Large intestine (tissue), 3 donors: Measurements from ENCODE around the gene SURF4. TPM values are rescaled to one million over a fixed set of nuclear protein-coding genes. Genes with fewer than 3 reads are reported as not detected.
"Not testable (repeated sequence)": the region's sequence is repeated elsewhere in the genome, so short reads cannot be mapped to it uniquely, and the experiment has no call there.

ENCODE experiments used
- DNase-seq, 2 donors: peaks; one replicate each; pipeline versions ENCODE4 v3.0.0 to v3.0.0-alpha.2; 2013
- H3K27ac ChIP-seq: one replicate; pipeline ENCODE4 v1.5.1; 2013; ENCODE audit warnings: low read length
- H3K27me3 ChIP-seq: 2 replicates; pipeline ENCODE4 v1.6.1; 2013; ENCODE audit warnings: low read length; ENCODE audit not compliant: control insufficient read depth, insufficient read depth
- H3K36me3 ChIP-seq: 2 replicates; pipeline ENCODE4 v1.6.1; 2013; ENCODE audit warnings: low read length; ENCODE audit not compliant: control insufficient read depth, insufficient read depth
- H3K4me1 ChIP-seq: one replicate; pipeline ENCODE4 v1.6.1; 2013; ENCODE audit warnings: low read length; ENCODE audit not compliant: control insufficient read depth, insufficient read depth
- H3K4me3 ChIP-seq: one replicate; pipeline ENCODE4 v1.5.1; 2013; ENCODE audit warnings: low read length
- H3K9me3 ChIP-seq: one replicate; pipeline ENCODE4 v1.6.1; 2013; ENCODE audit warnings: mild to moderate bottlenecking, low read depth, low read length, moderate library complexity; ENCODE audit not compliant: control insufficient read depth
- WGBS: methylation state at CpG from one replicate; pipeline ENCODE4 v1.1.5; 2013; ENCODE audit warnings: low lambda C conversion rate; ENCODE audit not compliant: insufficient coverage; 5-methylcytosine and 5-hydroxymethylcytosine counted together
- polyA plus RNA-seq: library from polyadenylated mRNA; unstranded; fragments of 120-200 nt; gene quantifications from one replicate; pipeline ENCODE4 v1.2.1, GENCODE V29; 2013

SURF4 gene
- polyA plus RNA-seq, 1 donor = 232 TPM

DNA sequence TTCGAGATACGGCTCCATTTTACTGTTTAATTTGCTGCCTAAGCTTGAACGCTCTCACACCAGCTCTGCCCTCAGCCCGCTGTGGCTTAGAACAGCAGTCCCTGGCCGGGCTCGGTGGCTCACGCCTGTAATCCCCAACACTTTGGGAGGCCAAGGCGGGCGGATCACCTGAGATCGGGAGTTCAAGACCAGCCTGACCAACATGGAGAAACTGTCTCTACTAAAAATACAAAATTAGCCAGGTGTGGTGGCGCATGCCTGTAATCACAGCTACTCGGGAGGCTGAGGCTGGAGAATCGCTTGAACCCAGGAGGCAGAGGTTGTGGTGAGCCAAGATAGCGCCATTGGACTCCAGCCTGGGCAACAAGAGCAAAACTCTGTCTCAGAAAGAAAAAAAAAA lies 1.4 kb upstream of the SURF4 start:
- peaks cover 17% of the 10 kb centered on the region for H3K36me3 ChIP-seq
- H3K27ac ChIP-seq, H3K9me3 ChIP-seq, H3K27me3 ChIP-seq, DNase-seq, H3K4me3 ChIP-seq: not testable (repeated sequence)
- WGBS = 100% methylated on average over 1 of the region's 14 CpGs
- peaks cover 18% of the 10 kb centered on the region for H3K4me1 ChIP-seq

GRCh38 chr9:133375116-133375723 lies 640 bp downstream of the SURF4 start:
- no peaks in the 10 kb centered on the region for H3K27me3 ChIP-seq
- H3K4me3 ChIP-seq = peak overlapping the region; percentile 75
- WGBS = no CpG with 5 or more reads among the region's 39 CpGs
- peaks cover 38% of the 10 kb centered on the region for H3K4me1 ChIP-seq
- H3K36me3 ChIP-seq = peaks cover 34% of the 10 kb centered on the region
- H3K9me3 ChIP-seq = peaks cover 3% of the 10 kb centered on the region
- peak; percentile 88 to 94 for DNase-seq
- H3K27ac ChIP-seq = peak overlapping the region; percentile 98

DNA sequence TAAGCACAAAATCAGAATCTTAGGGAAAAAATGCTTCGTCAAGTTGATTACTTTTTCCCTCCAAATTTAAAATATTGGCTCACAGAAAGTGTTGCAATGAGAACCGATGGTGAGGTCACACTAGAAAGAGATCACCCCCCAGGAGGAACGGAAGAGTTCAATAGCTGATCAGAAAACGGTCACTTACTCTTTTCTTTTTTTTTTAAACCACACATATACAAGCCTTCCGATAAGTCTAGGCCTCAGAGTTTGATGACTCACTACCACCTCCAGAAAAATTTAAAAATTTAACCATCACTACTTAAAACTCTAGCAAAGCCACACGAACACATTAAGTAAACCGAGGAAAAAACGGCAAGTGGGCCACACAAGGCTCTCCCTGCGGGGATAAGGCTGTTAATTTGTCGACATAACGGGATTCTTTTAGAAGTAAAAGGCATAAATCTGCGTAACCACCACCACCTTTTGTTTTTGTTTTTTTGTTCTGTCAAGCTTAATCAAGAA lies 1.2 kb downstream of the SURF4 start:
- H3K27ac ChIP-seq = peak overlapping the region; percentile 98
- peaks cover 3% of the 10 kb centered on the region for H3K9me3 ChIP-seq
- WGBS = 67% methylated on average over 1 of the region's 12 CpGs
- no peaks in the 10 kb centered on the region for H3K27me3 ChIP-seq
- peaks cover 39% of the 10 kb centered on the region for H3K36me3 ChIP-seq
- peak overlapping the region; percentile 75 for H3K4me3 ChIP-seq
- no peak for DNase-seq
- H3K4me1 ChIP-seq = peaks cover 44% of the 10 kb centered on the region

GRCh38 chr9:133372144-133372543 lies 3.7 kb downstream of the SURF4 start:
- H3K4me1 ChIP-seq = peaks cover 67% of the 10 kb centered on the region
- no peak for DNase-seq
- H3K27ac ChIP-seq = peak overlapping the region; percentile 8
- no peak overlapping the region for H3K4me3 ChIP-seq
- no peaks in the 10 kb centered on the region for H3K9me3 ChIP-seq
- no peaks in the 10 kb centered on the region for H3K27me3 ChIP-seq
- H3K36me3 ChIP-seq = peaks cover 53% of the 10 kb centered on the region
- WGBS = no CpG with 5 or more reads among the region's 7 CpGs

DNA sequence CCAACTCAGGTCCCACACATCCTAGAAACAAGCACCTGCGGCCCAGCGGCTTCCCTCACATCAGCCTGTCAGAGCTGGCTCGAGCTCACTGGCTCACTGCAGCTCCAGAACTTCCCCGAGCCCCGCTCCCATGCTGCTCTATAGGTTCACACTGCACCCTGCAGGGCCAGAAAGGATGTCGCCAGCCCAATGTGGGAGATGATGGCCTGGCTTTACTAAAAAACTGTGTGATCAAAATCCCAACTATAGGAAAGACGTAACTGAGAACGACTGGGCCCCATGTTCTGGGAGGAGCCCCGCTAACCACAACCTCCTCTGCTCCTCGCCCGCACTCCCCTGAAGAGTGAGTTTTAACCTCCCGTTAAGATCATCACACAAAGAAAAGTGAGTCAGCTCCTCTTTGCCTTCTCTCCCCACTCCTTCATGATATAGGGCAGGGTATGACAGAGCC lies 4.6 kb downstream of the SURF4 start:
- no peak overlapping the region for H3K4me3 ChIP-seq
- peaks cover 70% of the 10 kb centered on the region for H3K4me1 ChIP-seq
- DNase-seq = no peak
- no CpG with 5 or more reads among the region's 12 CpGs for WGBS
- no peaks in the 10 kb centered on the region for H3K27me3 ChIP-seq
- peak overlapping the region; percentile 73 for H3K27ac ChIP-seq
- no peaks in the 10 kb centered on the region for H3K9me3 ChIP-seq
- H3K36me3 ChIP-seq = peaks cover 61% of the 10 kb centered on the region

DNA sequence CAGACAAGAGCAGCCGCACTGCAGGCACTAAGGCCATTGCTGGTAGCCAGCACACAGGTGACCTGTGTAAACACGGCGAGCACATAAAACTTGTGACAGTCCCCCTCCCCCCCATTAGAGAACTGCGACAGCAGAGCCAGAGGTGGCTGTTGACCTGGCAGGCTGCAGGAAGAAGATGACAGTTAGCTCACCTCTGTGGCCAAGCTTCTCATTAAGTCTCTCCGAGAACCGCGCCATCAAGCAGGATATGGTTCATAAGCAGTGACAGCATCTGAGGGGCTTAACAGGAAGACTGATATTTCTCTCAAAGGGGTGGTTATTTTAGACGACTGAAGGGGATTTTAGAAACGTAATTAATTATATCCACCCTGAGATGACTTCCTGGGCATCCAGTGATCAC lies 5.2 kb downstream of the SURF4 start:
- H3K4me3 ChIP-seq = no peak overlapping the region
- H3K27ac ChIP-seq = peak overlapping the region; percentile 73
- no peak for DNase-seq
- H3K4me1 ChIP-seq = peaks cover 74% of the 10 kb centered on the region
- no peaks in the 10 kb centered on the region for H3K27me3 ChIP-seq
- no peaks in the 10 kb centered on the region for H3K9me3 ChIP-seq
- H3K36me3 ChIP-seq = peaks cover 67% of the 10 kb centered on the region
- 62% methylated on average over 3 of the region's 9 CpGs for WGBS

DNA sequence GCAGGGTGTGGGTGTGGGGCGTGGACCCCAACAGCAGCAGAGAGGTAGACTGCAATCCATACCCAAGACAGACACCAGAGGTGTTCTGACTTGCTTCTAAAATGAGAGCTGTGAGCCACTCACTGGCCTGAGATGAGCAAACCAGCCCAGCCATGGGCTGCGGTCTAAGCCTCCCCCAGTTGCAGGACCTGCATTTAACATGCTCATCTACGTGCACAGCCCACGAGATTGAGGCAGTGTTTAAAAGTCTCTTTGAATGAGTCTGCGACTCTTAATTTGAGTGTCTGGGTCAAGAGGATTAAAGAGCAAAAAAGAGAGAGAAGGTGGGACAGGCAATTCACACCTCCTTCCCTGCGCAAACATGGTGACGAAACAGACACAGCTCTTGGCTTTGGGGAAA lies 5.9 kb downstream of the SURF4 start:
- 88% methylated on average over 1 of the region's 7 CpGs for WGBS
- no peak overlapping the region for H3K4me3 ChIP-seq
- no peak for DNase-seq
- H3K27ac ChIP-seq = peak overlapping the region; percentile 73
- peaks cover 77% of the 10 kb centered on the region for H3K4me1 ChIP-seq
- peaks cover 75% of the 10 kb centered on the region for H3K36me3 ChIP-seq
- H3K27me3 ChIP-seq = no peaks in the 10 kb centered on the region
- H3K9me3 ChIP-seq = no peaks in the 10 kb centered on the region

DNA sequence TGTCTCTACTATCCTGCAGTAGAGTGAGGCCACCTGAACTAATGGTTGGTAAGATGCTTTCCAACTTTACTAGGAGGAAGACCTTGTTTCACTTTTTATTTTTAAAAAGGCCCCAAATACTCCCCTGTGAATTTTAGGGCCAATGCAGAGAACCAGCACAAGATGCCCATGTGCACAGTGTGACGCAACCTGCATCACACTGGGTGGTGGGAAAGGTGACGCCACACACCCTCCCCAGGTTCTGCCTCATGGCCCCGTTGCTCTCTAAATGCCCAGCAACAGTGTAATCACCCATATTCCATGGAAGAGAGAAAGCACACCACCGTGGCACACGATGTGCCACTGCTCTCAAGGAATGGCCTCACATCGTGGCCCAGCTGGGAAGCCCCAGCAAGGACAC lies 6.4 kb downstream of the SURF4 start:
- Histone ChIP-seq H3K9me3 (no peaks in the 10 kb centered on the region), H3K4me3 (no peak overlapping the region), H3K27ac (peak overlapping the region; percentile 73), H3K36me3 (peaks cover 78% of the 10 kb centered on the region), H3K27me3 (no peaks in the 10 kb centered on the region), H3K4me1 (peaks cover 79% of the 10 kb centered on the region)
- DNase-seq = no peak
- WGBS = no CpG with 5 or more reads among the region's 6 CpGs

- H3K9me3 ChIP-seq = no peaks in the 10 kb centered on the region
- WGBS = 20% methylated on average over 1 of the region's 18 CpGs
- no peak overlapping the region for H3K4me3 ChIP-seq
- H3K27me3 ChIP-seq = no peaks in the 10 kb centered on the region
- peaks cover 75% of the 10 kb centered on the region for H3K4me1 ChIP-seq
- peak; percentile 90 to 96 for DNase-seq
- peaks cover 81% of the 10 kb centered on the region for H3K36me3 ChIP-seq
- peak overlapping the region; percentile 73 for H3K27ac ChIP-seq
Observed at GRCh38 chr9:133368249-133368881, 7.5 kb downstream of the SURF4 start.

- Histone ChIP-seq H3K27ac (peak overlapping the region; percentile 73), H3K4me3 (no peak overlapping the region), H3K27me3 (no peaks in the 10 kb centered on the region), H3K9me3 (no peaks in the 10 kb centered on the region), H3K36me3 (peaks cover 81% of the 10 kb centered on the region), H3K4me1 (peaks cover 70% of the 10 kb centered on the region)
- no peak for DNase-seq
- no CpG with 5 or more reads among the region's 10 CpGs for WGBS
Observed at GRCh38 chr9:133367778-133368177, 8.1 kb downstream of the SURF4 start.
